Measurements from ENCODE around the gene ITGB4.
A peak's percentile ranks its signal among the peaks of the same experiment; 100 is the strongest.

Gene ITGB4

GRCh38 chr17:75730065-75730464, 8.8 kb downstream of the ITGB4 start:
- H3K36me3 Mint-ChIP-seq (ENCODE audit: low read depth), result no peaks in the 10 kb centered on the region
- no peaks in the 10 kb centered on the region for H3K9me3 Mint-ChIP-seq
- H3K27ac Mint-ChIP-seq, result no peak overlapping the region
- peaks cover 18% of the 10 kb centered on the region for H3K27me3 Mint-ChIP-seq (ENCODE audit: low read depth, poor library complexity)
- no peak for DNase-seq
- no peak overlapping the region for H3K4me3 Mint-ChIP-seq
- no peaks in the 10 kb centered on the region for H3K4me1 Mint-ChIP-seq
- TF ChIP-seq CTCF (IDR thresholded peaks at IDR 0.05), result no peak

GRCh38 chr17:75731086-75731715, 9.9 kb downstream of the ITGB4 start:
- peaks cover 13% of the 10 kb centered on the region for H3K27me3 Mint-ChIP-seq (ENCODE audit: low read depth, poor library complexity)
- no peaks in the 10 kb centered on the region for H3K4me1 Mint-ChIP-seq
- DNase-seq, result no peak
- H3K9me3 Mint-ChIP-seq, result no peaks in the 10 kb centered on the region
- H3K36me3 Mint-ChIP-seq (ENCODE audit: low read depth), result no peaks in the 10 kb centered on the region
- H3K27ac Mint-ChIP-seq, result no peak overlapping the region
- no peak overlapping the region for H3K4me3 Mint-ChIP-seq
- TF ChIP-seq CTCF (IDR thresholded peaks at IDR 0.05), result no peak

- TF ChIP-seq CTCF (IDR thresholded peaks at IDR 0.05), result no peak
- H3K36me3 Mint-ChIP-seq (ENCODE audit: low read depth), result no peaks in the 10 kb centered on the region
- no peak overlapping the region for H3K27ac Mint-ChIP-seq
- peaks cover 15% of the 10 kb centered on the region for H3K27me3 Mint-ChIP-seq (ENCODE audit: low read depth, poor library complexity)
- no peak for DNase-seq
- no peak overlapping the region for H3K4me3 Mint-ChIP-seq
- H3K4me1 Mint-ChIP-seq, result no peaks in the 10 kb centered on the region
- no peaks in the 10 kb centered on the region for H3K9me3 Mint-ChIP-seq
Measured at GRCh38 chr17:75731716-75732498, 10.6 kb downstream of the ITGB4 start.

- Mint-ChIP-seq H3K9me3 (no peaks in the 10 kb centered on the region), H3K27me3 (ENCODE audit: low read depth, poor library complexity) (peaks cover 18% of the 10 kb centered on the region), H3K4me1 (no peaks in the 10 kb centered on the region), H3K4me3 (no peak overlapping the region), H3K36me3 (ENCODE audit: low read depth) (no peaks in the 10 kb centered on the region), H3K27ac (no peak overlapping the region)
- TF ChIP-seq CTCF (IDR thresholded peaks at IDR 0.05), result no peak
- DNase-seq, result no peak
Measured at GRCh38 chr17:75733471-75733870, 12.2 kb downstream of the ITGB4 start.

GRCh38 chr17:75734674-75735294, 13.5 kb downstream of the ITGB4 start:
- Mint-ChIP-seq H3K27me3 (ENCODE audit: low read depth, poor library complexity) (peaks cover 18% of the 10 kb centered on the region), H3K4me1 (no peaks in the 10 kb centered on the region), H3K9me3 (no peaks in the 10 kb centered on the region), H3K36me3 (ENCODE audit: low read depth) (no peaks in the 10 kb centered on the region), H3K27ac (peak overlapping the region; percentile 60), H3K4me3 (no peak overlapping the region)
- DNase-seq, result no peak
- TF ChIP-seq CTCF (IDR thresholded peaks at IDR 0.05), result no peak
